GM12872 (cell line): ENCODE results near the gene VSIG2.

Experiments
- CTCF ChIP-seq: IDR thresholded peaks from 3 replicates; pipeline ENCODE4 v1.5.1; 2011; ENCODE audit warnings: low read depth, mild to moderate bottlenecking, low read length, moderate library complexity; ENCODE audit not compliant: insufficient read depth

Gene VSIG2

GRCh38 chr11:124776865-124777645 is 25.0 kb upstream of the VSIG2 start:
- no peak for TF ChIP-seq CTCF

GRCh38 chr11:124769806-124770774 is 18.0 kb upstream of the VSIG2 start:
- no peak for TF ChIP-seq CTCF

- TF ChIP-seq CTCF, result no peak
These were observed 16.9 kb upstream of the VSIG2 start for GRCh38 chr11:124768914-124769313.

GRCh38 chr11:124766156-124766555 is 14.1 kb upstream of the VSIG2 start:
- TF ChIP-seq CTCF, result no peak

GRCh38 chr11:124763156-124763947 is 11.3 kb upstream of the VSIG2 start:
- TF ChIP-seq CTCF, result peak; percentile 78

GRCh38 chr11:124762624-124763155 is 10.6 kb upstream of the VSIG2 start:
- TF ChIP-seq CTCF, result no peak
